Mucosa of descending colon (tissue), 3 donors: ENCODE results near the gene BEND5. TPM values are rescaled to one million over a fixed set of nuclear protein-coding genes. Genes with fewer than 3 reads are reported as not detected.

Experiments used
- ATAC-seq: fragments of 200-7000 bp; cut with Tn5 transposase; one replicate; pipeline ENCODE4 v1.9.1; 2020; ENCODE audit warnings: mild to moderate bottlenecking, moderate library complexity
- DNase-seq, 3 donors: peaks; one replicate each; pipeline ENCODE4 v3.0.0-alpha.2; 2020
- H3K36me3 ChIP-seq: fragments of 200-600 bp; one replicate; pipeline ENCODE4 v1.8.0; 2021; ENCODE audit warnings: low read depth, mild to moderate bottlenecking
- H3K4me1 ChIP-seq: fragments of 200-600 bp; one replicate; pipeline ENCODE4 v1.8.0; 2021; ENCODE audit warnings: low read depth, mild to moderate bottlenecking
- H3K4me3 ChIP-seq: fragments of 200-600 bp; one replicate; pipeline ENCODE4 v1.8.0; 2021; ENCODE audit warnings: mild to moderate bottlenecking
- H3K9me3 ChIP-seq: fragments of 200-600 bp; one replicate; pipeline ENCODE4 v1.8.0; 2021; ENCODE audit warnings: mild to moderate bottlenecking
- intact Hi-C, 2 donors: fragments of 100-400 bp; cut with DNase I in 1 of 2; cut with micrococcal nuclease in 1 of 2; formaldehyde crosslinking; loops; one replicate each; pipeline versions ENCODE4 v1.11.0 to v1.11.1; 2022; cut with DNase I, micrococcal nuclease
- total RNA-seq, 3 donors: library from RNA; stranded (reverse); fragmentation: NEBNext Ultra II Directional in 2 of 3; extraction: Animal tissue kit (Norgen Biotek cat#: 25700) in 2 of 3; gene quantifications; one replicate each; pipeline versions ENCODE4 v1.2.1 to v1.2.4, GENCODE V29; 2021 to 2023
- TF ChIP-seq, protein P1 (sequence below): fragments of 200-600 bp; IDR thresholded peaks from one replicate; pipeline ENCODE4 v1.8.0; 2022; ENCODE audit warnings: antibody characterized with exemption, mild to moderate bottlenecking
- donor health status: DM: no; HTN: no; CAD: no; lungs with moderate emphysema.
- donor health status: DM: no; HTN: no; CAD: no.
- donor health status: DM: no; HTN: yes; CAD: no.

BEND5 gene
- total RNA-seq, 3 donors from 2014 or later = 1.9 to 9.1 (median 2.1) TPM

DNA sequence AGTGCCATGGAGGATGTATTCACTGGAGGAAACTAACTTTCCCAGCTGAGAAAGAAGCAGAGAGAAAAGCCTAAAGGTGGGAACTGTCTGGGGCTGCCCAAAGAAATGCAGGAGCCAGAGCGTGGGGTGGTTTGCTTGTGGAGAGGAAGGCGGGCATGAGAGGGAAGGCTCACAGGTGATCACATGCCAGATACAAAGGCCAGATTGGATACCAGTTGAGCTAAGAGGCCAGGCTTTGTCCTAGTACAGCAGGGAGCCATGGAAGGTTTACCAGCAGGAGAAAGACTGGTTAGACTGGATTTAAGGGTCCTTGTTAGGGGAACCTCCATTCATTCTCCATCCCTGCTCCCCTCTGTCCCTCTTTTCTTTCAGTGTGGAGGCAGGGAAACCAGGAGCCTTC, 66.4 kb downstream of the BEND5 start:
- H3K4me3 ChIP-seq = no peak overlapping the region
- TF ChIP-seq, protein P1, sequence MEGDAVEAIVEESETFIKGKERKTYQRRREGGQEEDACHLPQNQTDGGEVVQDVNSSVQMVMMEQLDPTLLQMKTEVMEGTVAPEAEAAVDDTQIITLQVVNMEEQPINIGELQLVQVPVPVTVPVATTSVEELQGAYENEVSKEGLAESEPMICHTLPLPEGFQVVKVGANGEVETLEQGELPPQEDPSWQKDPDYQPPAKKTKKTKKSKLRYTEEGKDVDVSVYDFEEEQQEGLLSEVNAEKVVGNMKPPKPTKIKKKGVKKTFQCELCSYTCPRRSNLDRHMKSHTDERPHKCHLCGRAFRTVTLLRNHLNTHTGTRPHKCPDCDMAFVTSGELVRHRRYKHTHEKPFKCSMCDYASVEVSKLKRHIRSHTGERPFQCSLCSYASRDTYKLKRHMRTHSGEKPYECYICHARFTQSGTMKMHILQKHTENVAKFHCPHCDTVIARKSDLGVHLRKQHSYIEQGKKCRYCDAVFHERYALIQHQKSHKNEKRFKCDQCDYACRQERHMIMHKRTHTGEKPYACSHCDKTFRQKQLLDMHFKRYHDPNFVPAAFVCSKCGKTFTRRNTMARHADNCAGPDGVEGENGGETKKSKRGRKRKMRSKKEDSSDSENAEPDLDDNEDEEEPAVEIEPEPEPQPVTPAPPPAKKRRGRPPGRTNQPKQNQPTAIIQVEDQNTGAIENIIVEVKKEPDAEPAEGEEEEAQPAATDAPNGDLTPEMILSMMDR = no peak
- no peaks in the 10 kb centered on the region for H3K4me1 ChIP-seq
- no peaks in the 10 kb centered on the region for H3K9me3 ChIP-seq
- ATAC-seq (no peak), DNase-seq (no peak)
- H3K36me3 ChIP-seq = no peaks in the 10 kb centered on the region
- intact Hi-C loops = no loop called here

DNA sequence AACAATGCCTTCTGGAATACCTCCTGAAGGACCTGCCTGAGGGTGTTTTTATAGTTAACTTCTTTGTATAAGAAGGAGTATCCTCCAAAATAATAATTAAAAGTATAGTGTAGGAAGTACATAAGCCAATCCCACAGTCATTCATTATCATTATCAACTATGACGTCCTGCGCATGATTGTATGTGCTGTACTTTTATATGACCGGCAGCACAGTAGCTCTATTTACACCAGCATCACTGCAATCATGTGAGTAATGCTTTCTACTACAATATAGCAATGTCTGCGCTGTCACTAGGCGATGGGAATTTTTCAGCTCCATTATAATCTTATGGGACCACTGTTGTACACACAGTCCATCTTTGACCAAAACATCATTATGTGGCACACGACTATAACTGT, 72.0 kb downstream of the BEND5 start:
- Histone ChIP-seq H3K9me3 (no peaks in the 10 kb centered on the region), H3K36me3 (no peaks in the 10 kb centered on the region), H3K4me3 (no peak overlapping the region), H3K4me1 (no peaks in the 10 kb centered on the region)
- ATAC-seq = no peak
- no peak for DNase-seq
- TF ChIP-seq, protein P1 = no peak
- intact Hi-C loops = no loop called here

DNA sequence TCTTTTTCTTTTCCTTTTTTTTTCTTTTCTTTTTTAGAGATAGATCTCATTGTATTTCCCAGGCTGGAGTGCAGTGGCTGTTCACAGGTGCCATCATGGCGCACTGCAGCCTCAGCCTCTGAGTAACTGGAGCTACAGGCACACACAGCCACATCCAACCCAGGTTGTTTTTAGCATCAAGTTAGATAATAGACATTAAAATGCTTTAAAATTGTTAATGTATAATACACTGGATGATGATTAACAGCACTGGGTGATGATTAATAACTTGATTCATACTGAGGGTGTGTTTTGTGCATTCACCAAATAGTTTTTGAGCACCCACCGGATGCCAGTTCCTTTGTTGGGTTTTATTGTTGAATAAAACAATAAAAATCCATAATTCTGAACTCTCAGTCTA, 75.2 kb downstream of the BEND5 start:
- H3K9me3 ChIP-seq = no peaks in the 10 kb centered on the region
- DNase-seq (no peak), ATAC-seq (no peak)
- intact Hi-C loops = no loop called here
- no peaks in the 10 kb centered on the region for H3K36me3 ChIP-seq
- H3K4me1 ChIP-seq = no peaks in the 10 kb centered on the region
- TF ChIP-seq, protein P1 = no peak
- H3K4me3 ChIP-seq = no peak overlapping the region

DNA sequence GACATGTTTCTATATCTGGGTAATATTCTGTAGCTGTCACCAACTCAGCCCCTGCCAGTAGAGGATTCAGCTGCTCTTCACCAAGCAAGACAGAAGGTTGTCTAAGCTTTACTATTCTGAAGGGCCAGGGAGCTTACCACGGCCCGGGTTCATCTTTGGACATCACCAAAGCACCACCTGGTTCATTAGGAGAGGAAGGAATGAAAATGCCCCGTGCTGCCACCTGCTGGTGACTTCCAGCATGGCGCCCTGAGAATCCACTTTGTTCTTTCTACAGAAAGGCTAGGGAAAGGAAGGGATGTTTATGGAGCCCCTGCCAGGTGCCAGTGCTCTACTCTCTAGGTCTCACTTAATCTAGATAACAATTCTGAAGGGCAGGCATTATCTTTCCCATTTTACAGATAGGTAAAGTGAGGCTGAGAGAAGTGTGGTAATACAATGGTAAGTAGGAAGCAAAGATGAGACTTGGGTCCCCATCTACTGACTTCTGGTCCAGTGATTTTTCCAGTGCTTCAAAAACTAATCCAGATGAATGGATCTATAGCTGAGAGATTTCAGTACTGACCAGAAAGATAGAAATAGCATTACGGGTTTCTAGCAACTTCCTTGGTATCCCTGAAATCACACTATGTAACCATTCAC, 79.5 kb downstream of the BEND5 start:
- ATAC-seq (peak; percentile 68), DNase-seq (peak in 2 of 3 donors; percentile 64 to 78)
- H3K9me3 ChIP-seq = no peaks in the 10 kb centered on the region
- no peak overlapping the region for H3K4me3 ChIP-seq
- H3K4me1 ChIP-seq = no peaks in the 10 kb centered on the region
- TF ChIP-seq, protein P1 = peak; percentile 85
- intact Hi-C loops = no loop called here
- H3K36me3 ChIP-seq = no peaks in the 10 kb centered on the region

DNA sequence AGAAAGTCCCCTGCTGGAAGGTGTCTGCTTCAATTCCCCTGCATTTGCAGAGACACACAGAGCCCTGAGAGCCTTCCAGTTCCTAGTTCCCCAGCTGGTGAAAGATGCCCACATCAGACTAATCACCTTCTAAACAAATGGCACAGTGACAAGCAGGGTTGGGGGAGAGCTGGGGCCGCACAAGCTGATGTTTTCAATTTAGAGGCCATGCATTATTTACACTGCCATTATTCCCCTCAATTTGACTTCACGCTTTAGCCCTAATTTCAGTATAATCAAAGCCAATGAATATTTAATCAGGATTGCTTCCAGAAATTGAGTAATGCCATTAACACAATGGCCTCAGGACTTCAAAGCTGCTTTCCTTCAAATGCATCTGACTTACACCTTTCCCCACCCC, 81.5 kb downstream of the BEND5 start:
- intact Hi-C loops = no loop called here
- no peak for DNase-seq

More for the DNA sequence above, 81.5 kb downstream of the BEND5 start:
- TF ChIP-seq, protein P1 = no peak
- Histone ChIP-seq H3K4me1 (no peaks in the 10 kb centered on the region), H3K4me3 (no peak overlapping the region), H3K9me3 (no peaks in the 10 kb centered on the region), H3K36me3 (no peaks in the 10 kb centered on the region)
- ATAC-seq = no peak
